ENCODE results near the gene UBE2D2.
"Not testable (repeated sequence)": the region's sequence is repeated elsewhere in the genome, so short reads cannot be mapped to it uniquely, and the experiment has no call there.

DNA sequence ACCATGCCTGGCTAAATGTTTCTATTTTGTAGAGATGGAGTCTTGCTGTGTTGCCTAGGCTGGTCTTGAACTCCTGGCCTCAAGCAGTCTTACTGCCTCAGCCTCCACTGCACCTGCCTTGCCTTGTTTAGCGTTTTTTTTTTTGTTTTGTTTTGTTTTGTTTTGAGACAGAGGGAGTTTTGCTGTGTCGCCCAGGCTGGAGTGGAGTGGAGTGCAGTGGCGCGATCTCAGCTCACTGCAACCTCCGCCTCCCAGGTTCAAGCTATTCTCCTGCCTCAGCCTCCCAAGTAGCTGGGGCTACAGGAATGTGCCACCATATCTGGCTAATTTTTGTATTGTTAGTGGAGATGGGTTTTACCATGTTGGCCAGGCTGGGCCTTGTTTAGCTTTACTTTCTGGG lies 27.0 kb downstream of the UBE2D2 start:
- not testable (repeated sequence) for TF ChIP-seq POLR2AphosphoS5, POLR2A (IDR thresholded peaks at IDR 0.05; ENCODE audit: low read depth, low read length)

Measured in GM12892 (cell line).